Activated CD4-positive, CD25-positive, alpha-beta regulatory T cell treated with anti-CD3 and anti-CD28 coated beads, Interleukin-2, amount 50 U/mL, for 72 hours (primary cell): ENCODE measurements around the gene TRIM16.
"Not testable (repeated sequence)": the region's sequence is repeated elsewhere in the genome, so short reads cannot be mapped to it uniquely, and the experiment has no call there.

Experiments
- DNase-seq: peaks from one replicate; pipeline ENCODE4 v3.0.0; 2021

TRIM16 gene

DNA sequence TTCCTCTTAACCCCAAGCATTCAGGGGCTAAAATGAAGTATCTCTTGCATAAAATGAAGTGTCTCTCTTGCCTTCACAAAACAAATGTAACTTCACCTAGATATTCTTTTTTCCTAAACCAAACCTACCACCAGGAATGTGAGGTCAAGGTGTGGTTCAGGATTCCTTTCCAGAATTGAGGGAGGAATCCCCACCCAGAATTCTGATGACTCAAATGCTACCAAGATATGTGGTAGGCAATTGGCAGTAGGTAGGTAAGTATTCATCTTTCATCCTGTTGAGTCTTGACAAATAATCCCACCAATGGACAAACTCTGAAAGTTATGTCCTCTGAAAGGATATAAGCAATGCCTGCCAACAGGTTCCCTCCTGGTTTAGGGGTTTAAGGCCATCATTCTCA lies 26.2 kb downstream of the TRIM16 start:
- no peak for DNase-seq

DNA sequence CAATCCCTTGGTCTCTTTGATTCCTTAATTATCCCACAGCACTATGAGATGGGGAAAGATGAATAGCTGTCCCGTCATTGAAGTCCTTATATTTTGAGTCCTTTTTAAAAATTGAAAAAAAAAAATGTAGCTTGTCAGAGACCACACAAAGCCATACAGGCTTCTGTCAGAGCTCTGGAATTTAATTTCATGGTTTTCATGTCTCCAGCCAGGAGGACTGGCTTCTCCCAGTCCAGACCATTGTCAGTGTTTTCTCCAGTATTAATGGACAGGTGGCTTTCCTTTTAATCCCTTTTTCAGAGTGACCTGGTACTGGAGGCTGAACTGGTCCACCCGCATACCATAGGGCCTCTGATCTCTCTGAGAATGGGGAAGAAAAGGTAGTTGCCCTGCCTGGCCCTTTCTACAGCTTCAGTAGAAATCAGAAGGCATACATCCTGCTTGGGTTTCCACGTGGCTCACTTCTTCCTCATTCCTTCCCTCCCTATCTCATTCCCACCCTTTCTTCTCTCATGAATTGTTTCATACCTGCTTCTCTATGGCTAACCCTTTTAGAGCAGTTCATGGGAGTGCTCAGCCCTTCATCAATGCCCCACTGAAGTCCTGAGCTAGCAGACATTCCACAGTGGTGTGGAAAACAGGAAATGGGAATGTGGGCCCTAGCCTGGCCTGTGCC lies 29.1 kb downstream of the TRIM16 start:
- no peak for DNase-seq

GRCh38 chr17:15654401-15654800 lies 29.7 kb downstream of the TRIM16 start:
- DNase-seq, result not testable (repeated sequence)

GRCh38 chr17:15652960-15653359 lies 31.2 kb downstream of the TRIM16 start:
- no peak for DNase-seq

DNA sequence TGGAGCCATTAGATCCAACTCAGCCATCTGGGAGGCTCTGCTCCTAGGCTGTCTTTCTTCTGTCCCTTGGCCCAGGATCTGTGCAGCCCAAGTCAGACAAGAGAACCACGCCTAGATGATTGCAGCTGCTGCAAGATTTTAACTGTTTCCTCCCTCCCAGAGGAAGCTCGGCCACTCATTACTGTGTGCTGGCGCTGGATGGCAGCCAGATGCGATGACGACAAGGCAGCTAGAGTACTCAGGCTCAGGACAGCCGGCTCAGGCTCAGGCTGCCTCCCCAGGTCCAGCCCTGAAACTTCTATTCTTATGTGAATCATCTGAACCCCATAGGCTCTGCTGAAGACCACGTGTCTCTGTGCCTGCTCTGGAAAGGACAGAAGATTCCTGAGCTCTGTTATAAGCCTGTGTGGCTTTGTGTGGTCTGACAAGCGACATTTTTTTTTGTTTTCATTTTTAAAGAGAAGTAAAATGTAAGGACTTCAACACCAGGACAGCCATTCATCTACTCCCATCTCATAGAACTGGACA lies 32.5 kb downstream of the TRIM16 start:
- no peak for DNase-seq

GRCh38 chr17:15650741-15651582 lies 33.1 kb downstream of the TRIM16 start:
- no peak for DNase-seq

- DNase-seq, result no peak
Measured at GRCh38 chr17:15649861-15650421, 34.2 kb downstream of the TRIM16 start.

GRCh38 chr17:15648386-15648785 lies 35.7 kb downstream of the TRIM16 start:
- no peak for DNase-seq

- DNase-seq, result not testable (repeated sequence)
Measured at GRCh38 chr17:15645942-15646312, 38.2 kb downstream of the TRIM16 start.

DNA sequence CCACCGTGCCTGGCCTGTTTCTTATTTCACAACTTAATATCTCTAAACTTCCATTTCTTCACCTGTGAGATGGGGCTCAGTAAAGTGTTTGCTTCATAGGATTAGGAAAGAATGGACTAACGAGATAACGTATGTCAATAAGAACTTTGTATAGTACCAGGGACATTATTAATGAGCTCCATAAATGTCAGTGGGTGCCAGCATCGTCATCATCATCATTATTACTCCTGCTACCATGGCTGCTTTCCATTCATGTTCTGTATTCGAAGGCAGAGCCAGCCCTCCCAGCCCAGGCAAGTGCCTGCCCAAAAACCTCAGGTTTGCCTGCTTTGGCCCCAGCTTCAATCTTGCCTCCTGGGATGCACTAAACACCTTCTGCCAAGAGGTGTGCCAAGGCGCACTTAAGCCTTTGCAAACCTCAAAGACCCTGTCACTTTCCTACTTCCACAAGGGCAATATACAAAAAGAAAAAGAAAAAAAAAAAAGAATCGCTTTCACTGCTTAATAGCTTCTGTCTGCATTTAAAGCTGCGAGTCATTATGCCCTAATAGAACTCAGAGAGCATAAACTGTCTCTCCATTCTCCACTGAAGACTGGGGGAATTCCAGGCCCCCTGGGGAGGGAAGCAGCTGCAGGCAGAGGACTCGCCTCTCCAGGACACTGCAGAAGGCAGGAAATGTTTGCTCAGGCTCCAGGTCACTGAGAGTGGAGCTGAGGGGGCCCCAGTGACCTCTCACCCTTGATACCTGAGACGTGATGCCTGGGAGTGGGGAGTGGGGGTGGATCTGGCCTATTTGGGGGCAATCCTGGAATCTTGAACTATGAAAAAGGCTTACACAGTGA lies 38.8 kb downstream of the TRIM16 start:
- not testable (repeated sequence) for DNase-seq

GRCh38 chr17:15642505-15643251 lies 41.4 kb downstream of the TRIM16 start:
- not testable (repeated sequence) for DNase-seq

DNA sequence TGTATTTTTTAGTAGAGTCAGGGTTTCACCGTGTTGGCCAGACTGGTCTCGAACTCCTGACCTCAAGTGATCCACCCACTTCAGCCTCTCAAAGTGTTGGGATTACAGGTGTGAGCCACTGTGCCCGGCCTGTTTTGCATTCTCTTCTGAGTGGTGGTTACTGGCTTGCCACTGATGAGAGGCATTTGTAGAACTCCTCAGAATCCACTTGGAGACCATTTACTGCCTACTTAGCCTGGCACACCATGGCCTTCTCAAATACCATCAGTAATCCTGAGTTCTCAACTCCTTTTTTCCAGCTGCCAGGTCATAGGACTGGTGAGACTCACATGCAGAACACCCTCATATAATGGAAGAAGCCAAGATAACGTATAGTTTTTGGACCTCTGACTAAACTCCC lies 42.1 kb downstream of the TRIM16 start:
- DNase-seq, result not testable (repeated sequence)

- not testable (repeated sequence) for DNase-seq
Measured at GRCh38 chr17:15630930-15631453, 53.1 kb downstream of the TRIM16 start.

DNA sequence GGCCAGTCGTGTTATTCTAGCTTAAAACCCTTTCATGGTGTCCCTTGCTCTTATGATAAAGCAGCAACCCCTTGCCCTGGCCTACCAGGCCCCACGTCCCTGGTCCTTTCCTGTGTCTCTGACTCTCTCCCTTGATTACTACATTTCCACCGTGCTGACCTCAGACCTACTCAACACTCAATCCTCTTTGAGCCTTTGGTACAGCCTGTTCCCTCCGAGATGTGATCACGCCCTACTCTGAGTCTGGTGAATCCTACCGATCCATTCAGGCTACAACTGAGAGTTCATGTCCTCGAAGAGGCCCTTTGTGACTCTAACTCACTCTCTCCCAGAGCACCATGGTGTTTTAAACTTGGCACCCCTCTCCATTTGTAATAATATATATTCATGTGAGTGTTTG lies 54.1 kb downstream of the TRIM16 start:
- DNase-seq, result not testable (repeated sequence)

DNA sequence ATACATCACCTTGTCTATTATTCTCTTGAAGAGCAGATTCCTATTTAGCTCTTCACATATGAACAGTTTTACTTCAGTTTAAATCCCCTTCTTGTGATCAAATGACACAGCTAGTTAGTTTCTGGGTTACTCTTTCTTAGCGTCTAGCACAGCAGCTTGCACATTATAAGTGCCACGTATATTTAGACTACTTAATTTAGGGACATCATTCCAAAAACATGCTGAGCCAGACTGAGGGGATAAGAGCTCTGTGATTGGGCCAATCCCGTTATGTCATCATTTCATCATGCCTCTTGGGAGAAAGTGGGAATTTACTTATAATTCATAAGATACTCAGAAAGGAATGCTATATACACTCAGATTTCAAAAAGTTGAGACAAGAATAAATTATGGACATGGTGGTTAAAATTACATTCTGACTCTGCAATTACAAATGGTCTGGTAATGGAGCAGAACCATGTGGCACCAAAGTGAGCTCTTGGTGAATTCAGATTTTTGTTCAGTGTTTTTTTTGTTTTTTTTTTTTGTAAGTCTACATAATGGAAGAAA lies 60.4 kb downstream of the TRIM16 start:
- DNase-seq, result not testable (repeated sequence)

GRCh38 chr17:15623255-15623654 lies 60.9 kb downstream of the TRIM16 start:
- DNase-seq, result not testable (repeated sequence)

DNA sequence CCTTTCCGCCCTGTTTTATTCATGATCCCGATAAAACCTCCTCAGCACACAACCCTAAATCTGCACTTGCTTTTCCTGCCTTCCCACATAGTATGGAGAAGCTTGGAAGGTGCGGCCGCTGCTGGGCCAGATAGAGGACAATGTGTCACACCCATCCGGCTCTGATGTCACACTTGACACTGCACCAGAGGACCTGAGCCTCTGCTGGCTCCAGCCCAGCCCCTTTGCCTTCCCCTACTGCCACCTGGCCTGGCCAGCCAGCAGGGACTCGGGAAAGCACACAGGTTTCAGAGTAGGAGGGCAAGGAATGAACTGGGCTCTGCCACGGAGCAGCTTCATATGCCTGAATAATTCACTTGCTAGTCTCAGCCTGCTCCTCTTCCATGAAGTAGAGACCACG lies 62.0 kb downstream of the TRIM16 start:
- DNase-seq, result not testable (repeated sequence)

DNA sequence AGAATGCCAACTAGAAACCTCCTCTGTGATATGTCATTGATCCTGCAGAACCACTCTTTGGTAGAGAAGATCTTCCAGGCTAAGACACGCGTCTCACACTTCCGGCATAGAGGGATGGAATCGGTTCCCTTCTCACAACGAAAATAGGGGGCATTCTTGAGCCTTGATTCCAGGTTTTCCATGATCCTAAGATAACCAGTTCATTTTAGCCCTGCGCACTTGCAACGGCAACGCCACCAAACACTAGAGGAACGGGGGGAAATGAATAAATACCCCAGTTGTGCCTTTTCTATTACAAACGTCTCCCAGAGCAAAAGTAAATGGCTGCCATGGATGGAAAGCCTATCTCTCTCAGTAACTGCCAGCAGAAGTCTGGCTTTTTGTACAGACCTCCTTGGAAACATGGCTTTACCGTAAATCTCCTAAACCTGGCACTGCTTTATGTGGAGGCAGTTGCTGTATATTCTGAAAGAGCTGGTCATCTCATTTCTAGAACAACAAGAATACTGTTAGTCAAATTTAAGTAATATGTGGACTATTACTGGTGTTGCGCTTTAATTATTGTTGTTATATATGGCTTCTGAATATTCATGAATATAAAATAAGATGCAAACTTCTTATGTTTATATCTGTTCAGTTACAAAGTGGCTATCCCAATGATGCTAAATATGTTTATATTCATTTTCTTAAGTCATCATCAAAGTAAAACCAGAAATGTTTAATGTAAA lies 64.6 kb downstream of the TRIM16 start, which contains the start of gene FBXW10B:
Gene FBXW10B (minus strand): TSS at position 374 of the 728 bp plus-strand sequence. CDS start 192 bp downstream, at position 182.
- not testable (repeated sequence) for DNase-seq

- not testable (repeated sequence) for DNase-seq
Measured at GRCh38 chr17:15616828-15617227, 67.3 kb downstream of the TRIM16 start.

DNA sequence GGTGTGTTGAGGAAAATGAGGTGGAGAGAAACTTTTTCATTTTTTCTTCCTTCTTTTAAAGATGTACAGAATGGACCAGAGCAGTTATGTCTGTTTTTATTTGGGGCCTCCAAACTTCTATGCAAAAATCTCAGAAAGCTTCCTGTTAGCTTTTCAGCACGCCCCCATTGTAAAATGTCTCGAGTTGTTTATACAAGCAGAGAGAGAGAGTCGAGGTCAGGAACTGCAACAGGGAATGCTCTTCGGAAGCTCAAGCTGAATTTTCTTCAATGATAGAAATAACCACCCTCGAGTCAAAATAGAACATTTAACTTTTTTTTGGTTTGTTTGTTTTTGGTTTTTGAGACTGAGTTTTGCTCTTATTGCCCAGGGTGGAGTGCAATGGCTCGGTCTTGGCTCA lies 68.3 kb downstream of the TRIM16 start:
- DNase-seq, result not testable (repeated sequence)
